GM12875 (cell line): ENCODE data around the gene FGFR1OP2.

Experiments used
- H3K4me3 ChIP-seq: one replicate; pipeline ENCODE4 v1.5.1; 2011; ENCODE audit warnings: low read depth, low read length, control low read depth
- CTCF ChIP-seq: IDR thresholded peaks from 2 replicates; pipeline ENCODE4 v1.5.1; 2011; ENCODE audit warnings: low read depth, mild to moderate bottlenecking, control low read depth, inconsistent platforms, low read length, moderate library complexity, borderline replicate concordance; ENCODE audit not compliant: insufficient read depth

FGFR1OP2 gene

GRCh38 chr12:26963413-26963812 lies 25.1 kb downstream of the FGFR1OP2 start:
- H3K4me3 ChIP-seq = no peak overlapping the region
- no peak for TF ChIP-seq CTCF

- TF ChIP-seq CTCF = no peak
- no peak overlapping the region for H3K4me3 ChIP-seq
Measured at GRCh38 chr12:26966842-26967241, 28.6 kb downstream of the FGFR1OP2 start.

GRCh38 chr12:26970136-26970535 lies 31.9 kb downstream of the FGFR1OP2 start:
- H3K4me3 ChIP-seq = no peak overlapping the region
- no peak for TF ChIP-seq CTCF

GRCh38 chr12:26971963-26972362 lies 33.7 kb downstream of the FGFR1OP2 start:
- TF ChIP-seq CTCF = no peak

GRCh38 chr12:26976687-26977086 lies 38.4 kb downstream of the FGFR1OP2 start:
- no peak for TF ChIP-seq CTCF

More at GRCh38 chr12:26971963-26972362, 33.7 kb downstream of the FGFR1OP2 start:
- no peak overlapping the region for H3K4me3 ChIP-seq

GRCh38 chr12:26978801-26979200 lies 40.5 kb downstream of the FGFR1OP2 start:
- H3K4me3 ChIP-seq = no peak overlapping the region
- no peak for TF ChIP-seq CTCF

More at GRCh38 chr12:26976687-26977086, 38.4 kb downstream of the FGFR1OP2 start:
- no peak overlapping the region for H3K4me3 ChIP-seq

- TF ChIP-seq CTCF = no peak
- H3K4me3 ChIP-seq = no peak overlapping the region
Measured at GRCh38 chr12:26979733-26980132, 41.5 kb downstream of the FGFR1OP2 start.
